Stomach (tissue), 4 donors: ENCODE results near the gene CEP290.

ENCODE experiments used
- POLR2A ChIP-seq, 4 donors: fragments of 450-650 bp; IDR thresholded peaks; one replicate each; pipeline ENCODE4 v1.6.1; 2016; ENCODE audit warnings: antibody characterized with exemption in 4 of 4, control low read depth in 2 of 4, mild to moderate bottlenecking in 1 of 4, moderate library complexity in 1 of 4
- POLR2AphosphoS5 ChIP-seq, 3 donors: sonication (generic); formaldehyde crosslinking; IDR thresholded peaks; one replicate each; pipeline ENCODE4 v1.6.1; 2016; ENCODE audit warnings: antibody characterized with exemption in 3 of 3
- TF ChIP-seq, protein P1 (sequence below), 7 experiments: fragments of 450-650 bp in 4 of 7; fragments of 200-600 bp in 3 of 7; sonication (generic) in 3 of 7; IDR thresholded peaks; one replicate each; pipeline ENCODE4 v1.5.1; 2016 to 2019; ENCODE audit warnings: antibody characterized with exemption in 7 of 7, control low read depth in 2 of 7, mild to moderate bottlenecking in 1 of 7

GRCh38 chr12:88182416-88182815 lies 40.5 kb upstream of the CEP290 start:
- TF ChIP-seq, protein P1, sequence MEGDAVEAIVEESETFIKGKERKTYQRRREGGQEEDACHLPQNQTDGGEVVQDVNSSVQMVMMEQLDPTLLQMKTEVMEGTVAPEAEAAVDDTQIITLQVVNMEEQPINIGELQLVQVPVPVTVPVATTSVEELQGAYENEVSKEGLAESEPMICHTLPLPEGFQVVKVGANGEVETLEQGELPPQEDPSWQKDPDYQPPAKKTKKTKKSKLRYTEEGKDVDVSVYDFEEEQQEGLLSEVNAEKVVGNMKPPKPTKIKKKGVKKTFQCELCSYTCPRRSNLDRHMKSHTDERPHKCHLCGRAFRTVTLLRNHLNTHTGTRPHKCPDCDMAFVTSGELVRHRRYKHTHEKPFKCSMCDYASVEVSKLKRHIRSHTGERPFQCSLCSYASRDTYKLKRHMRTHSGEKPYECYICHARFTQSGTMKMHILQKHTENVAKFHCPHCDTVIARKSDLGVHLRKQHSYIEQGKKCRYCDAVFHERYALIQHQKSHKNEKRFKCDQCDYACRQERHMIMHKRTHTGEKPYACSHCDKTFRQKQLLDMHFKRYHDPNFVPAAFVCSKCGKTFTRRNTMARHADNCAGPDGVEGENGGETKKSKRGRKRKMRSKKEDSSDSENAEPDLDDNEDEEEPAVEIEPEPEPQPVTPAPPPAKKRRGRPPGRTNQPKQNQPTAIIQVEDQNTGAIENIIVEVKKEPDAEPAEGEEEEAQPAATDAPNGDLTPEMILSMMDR (IDR thresholded peaks at IDR 0.05), result no peak
- TF ChIP-seq POLR2A (IDR thresholded peaks at IDR 0.05) (no peak), POLR2AphosphoS5 (IDR thresholded peaks at IDR 0.05) (no peak)
